ENCODE measurements around the gene CLN3. TPM values are rescaled to one million over a fixed set of nuclear protein-coding genes. Genes with fewer than 3 reads are reported as not detected.
"Not testable (repeated sequence)": the region's sequence is repeated elsewhere in the genome, so short reads cannot be mapped to it uniquely, and the experiment has no call there.

Gene CLN3
- total RNA-seq, 1 experiment from 2014 or later: 25.7 TPM

DNA sequence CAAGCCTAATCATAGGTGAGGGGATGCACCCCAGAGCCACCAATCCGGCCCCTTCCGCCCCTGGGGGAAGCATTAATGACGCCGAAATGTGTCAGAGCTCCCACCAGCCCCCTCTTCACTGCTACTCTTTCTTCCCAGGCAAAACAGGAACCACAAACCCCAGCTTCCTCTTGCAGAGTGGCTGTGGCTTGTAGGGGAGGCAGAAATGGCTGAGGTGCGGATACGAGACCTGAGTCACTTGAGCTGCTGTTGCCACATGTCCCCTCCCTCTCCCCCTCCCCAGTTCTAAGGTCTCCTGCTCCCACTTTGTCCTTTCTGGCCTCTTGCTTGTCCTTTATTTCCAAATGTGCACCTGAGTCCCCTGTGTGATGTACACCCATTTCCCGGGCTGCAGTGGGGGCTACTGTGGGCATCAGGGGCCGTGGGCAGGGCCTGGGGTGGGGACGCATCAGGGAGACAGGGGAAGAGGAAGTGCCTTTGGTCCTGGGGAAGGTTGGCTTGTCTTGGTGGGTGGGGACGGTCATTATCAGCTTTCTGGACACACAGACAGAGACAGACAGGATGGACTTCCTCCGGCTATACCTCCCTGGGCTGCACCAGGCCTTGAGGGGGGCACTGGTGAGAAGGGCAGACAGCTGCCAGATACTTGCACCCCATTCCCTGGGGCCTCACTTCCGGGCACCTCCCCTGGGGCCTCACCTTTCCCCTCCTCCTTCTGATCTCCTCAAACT lies 2.4 kb upstream of the CLN3 start, which contains the start of gene APOBR:
Gene APOBR, plus strand, starts transcription at position 523 of the 731 bp plus-strand sequence. Its CDS starts 39 bp downstream, at position 562.
- no peak for DNase-seq (ENCODE audit: low read depth)

- DNase-seq (ENCODE audit: low read depth): no peak
These were observed 637 bp upstream of the CLN3 start for GRCh38 chr16:28492511-28492910.

GRCh38 chr16:28491230-28491969 lies 474 bp downstream of the CLN3 start:
- no peak for DNase-seq (ENCODE audit: low read depth)

GRCh38 chr16:28486266-28486665 lies 5.6 kb downstream of the CLN3 start:
- no peak for DNase-seq (ENCODE audit: low read depth)

DNA sequence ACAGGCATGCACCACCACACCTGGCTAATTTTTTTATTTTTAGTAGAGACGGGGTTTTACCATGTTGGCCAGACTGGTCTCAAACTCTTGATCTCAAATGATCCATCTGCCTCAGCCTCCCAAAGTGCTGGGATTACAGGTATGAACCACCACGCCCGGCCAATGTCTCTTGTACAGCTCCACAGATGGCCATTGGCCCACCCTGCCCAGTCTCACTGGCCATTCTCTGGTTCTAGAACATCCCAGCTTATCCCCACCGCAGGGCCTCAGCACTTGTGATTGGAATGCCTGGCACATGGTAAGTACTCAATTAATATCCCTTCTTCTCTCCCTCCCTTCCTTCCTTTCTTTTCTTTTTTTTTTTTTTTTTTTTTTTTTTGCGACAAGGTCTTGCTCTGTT lies 8.5 kb downstream of the CLN3 start:
- not testable (repeated sequence) for DNase-seq (ENCODE audit: low read depth)

DNA sequence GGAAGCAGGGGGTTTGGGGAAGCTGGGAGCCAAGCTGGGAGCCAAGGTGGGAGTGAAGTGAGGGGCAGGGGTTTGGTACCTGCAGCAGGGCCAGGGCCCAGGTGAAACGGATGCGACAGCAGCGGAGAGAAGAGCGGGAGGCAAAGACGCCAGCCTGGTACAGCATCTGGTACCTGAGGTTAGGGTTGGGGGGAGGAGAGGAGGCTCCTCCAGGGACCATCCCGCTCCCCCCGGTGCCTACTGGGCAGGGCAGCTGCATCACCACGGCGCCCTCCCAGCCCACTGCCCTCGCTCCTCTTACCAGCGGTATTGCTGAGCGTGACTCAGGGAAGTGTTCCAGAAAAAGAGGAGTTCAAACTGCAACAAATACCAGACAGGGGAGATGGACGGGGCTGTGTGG lies 9.8 kb downstream of the CLN3 start:
- DNase-seq (ENCODE audit: low read depth): no peak

DNA sequence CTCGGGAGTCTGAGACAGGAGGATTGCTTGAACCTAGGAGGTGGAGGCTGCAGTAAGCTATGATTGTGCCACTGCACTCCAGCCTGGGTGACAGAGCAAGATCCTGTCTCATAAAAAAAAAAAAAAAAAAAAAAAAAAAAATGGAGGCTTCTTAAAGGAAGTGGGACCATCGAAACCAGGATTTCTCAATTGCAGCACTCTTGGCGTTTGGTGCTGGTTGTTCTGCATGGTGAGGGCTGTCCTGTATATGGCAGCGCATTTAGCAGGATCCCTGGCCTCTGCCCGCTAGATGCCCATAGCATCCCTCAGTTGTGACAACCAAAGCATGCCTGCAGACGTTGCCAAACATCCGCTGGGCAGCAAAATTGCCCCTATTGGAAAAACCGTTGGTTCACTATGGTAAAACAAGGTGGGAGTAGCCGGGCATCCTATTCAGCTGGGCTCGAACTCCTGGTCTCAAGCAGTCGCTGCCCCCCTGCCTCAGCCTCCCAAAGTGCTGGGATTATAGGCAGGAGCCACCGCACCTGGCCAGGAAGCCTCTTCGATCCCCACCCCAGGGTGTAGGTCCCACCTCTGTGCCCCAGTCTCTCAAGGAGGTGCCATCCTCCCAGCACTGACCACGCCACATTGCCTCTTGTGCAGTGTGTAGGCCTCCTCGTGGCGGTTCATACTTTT lies 13.2 kb downstream of the CLN3 start:
- no peak for DNase-seq (ENCODE audit: low read depth)

- no peak for DNase-seq (ENCODE audit: low read depth)
These were observed 14.5 kb downstream of the CLN3 start for GRCh38 chr16:28477311-28477920.

DNA sequence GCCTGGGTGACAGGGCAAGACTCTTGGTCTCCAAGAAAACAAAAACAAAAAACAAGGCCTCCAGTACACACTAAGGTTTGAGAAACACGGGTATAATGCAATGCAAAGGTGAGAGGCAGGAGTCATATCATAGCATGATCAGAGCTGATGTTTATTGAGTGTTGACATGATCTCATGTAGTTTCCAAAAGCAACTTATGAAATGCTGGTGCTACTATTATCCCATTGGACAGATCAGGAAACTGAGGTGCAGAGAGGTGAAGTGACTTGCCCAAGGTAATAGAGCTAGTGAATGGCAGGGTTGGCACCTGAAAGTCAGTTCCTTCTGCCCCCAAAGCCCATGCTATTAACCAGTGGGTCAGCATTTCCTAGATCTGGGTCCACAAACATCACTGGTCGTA lies 16.7 kb downstream of the CLN3 start:
- DNase-seq (ENCODE audit: low read depth): no peak

GRCh38 chr16:28473714-28474265 lies 18.1 kb downstream of the CLN3 start:
- peak; percentile 25 for DNase-seq (ENCODE audit: low read depth)

- not testable (repeated sequence) for DNase-seq (ENCODE audit: low read depth)
These were observed 44.8 kb downstream of the CLN3 start for GRCh38 chr16:28447081-28447480.

- DNase-seq (ENCODE audit: low read depth): not testable (repeated sequence)
These were observed 45.5 kb downstream of the CLN3 start for GRCh38 chr16:28446388-28446787.

- DNase-seq (ENCODE audit: low read depth): not testable (repeated sequence)
These were observed 47.9 kb downstream of the CLN3 start for GRCh38 chr16:28443943-28444342.

- DNase-seq (ENCODE audit: low read depth): not testable (repeated sequence)
These were observed 53.0 kb downstream of the CLN3 start for GRCh38 chr16:28438899-28439298.

- not testable (repeated sequence) for DNase-seq (ENCODE audit: low read depth)
These were observed 56.5 kb downstream of the CLN3 start for GRCh38 chr16:28435340-28435739.

Other genes with a start within 250 kb of the CLN3 start
- under 0.01 and 0.06 TPM in 2 replicates for gene SBK1, start 199.5 kb downstream of the CLN3 start, total RNA-seq (2014; rRNA removed)
- gene NPIPB6, start 128.6 kb downstream of the CLN3 start, total RNA-seq (2014; rRNA removed): 1.6 TPM in 1 of 2 replicates, not detected in the other
- gene EIF3CL, start 88.2 kb downstream of the CLN3 start, total RNA-seq (2014; rRNA removed): 40.0 and 56.9 TPM in 2 replicates
- gene NPIPB7, start 19.7 kb downstream of the CLN3 start, total RNA-seq (2014; rRNA removed): not detected in 2 replicates
- gene APOBR, start 2.6 kb upstream of the CLN3 start, total RNA-seq (2014; rRNA removed): not detected in 2 replicates
- not detected in 2 replicates for gene IL27, start 14.8 kb upstream of the CLN3 start, total RNA-seq (2014; rRNA removed)
- 1.9 and 6.4 TPM in 2 replicates for gene NUPR1, start 46.9 kb upstream of the CLN3 start, total RNA-seq (2014; rRNA removed)
- 14.9 and 15.6 TPM in 2 replicates for gene SGF29, start 61.8 kb upstream of the CLN3 start, total RNA-seq (2014; rRNA removed)
- gene SULT1A2, start 105.0 kb upstream of the CLN3 start, total RNA-seq (2014; rRNA removed): not detected in 2 replicates
- gene SULT1A1, start 118.0 kb upstream of the CLN3 start, total RNA-seq (2014; rRNA removed): 3.3 and 7.1 TPM in 2 replicates
- 0.06 and 0.34 TPM in 2 replicates for gene NPIPB8, start 146.0 kb upstream of the CLN3 start, total RNA-seq (2014; rRNA removed)
- 108 and 119 TPM in 2 replicates for gene EIF3C, start 219.4 kb upstream of the CLN3 start, total RNA-seq (2014; rRNA removed)

Data from LHCN-M2 (cell line).